Tibial artery (tissue), 4 donors: ENCODE data around the gene ETV2.

Source experiments
- DNase-seq, 2 donors: peaks; one replicate each; pipeline ENCODE4 v3.0.0-alpha.2; 2019
- H3K27ac ChIP-seq, 2 donors: fragments of 200-600 bp; sonication (generic) in 1 of 2; 1 replicate in 1 of 2; 2 replicates in 1 of 2; pipeline ENCODE4 v1.5.1; 2018 to 2019; ENCODE audit warnings: mild to moderate bottlenecking in 1 of 2
- H3K27me3 ChIP-seq, 2 donors: fragments of 200-600 bp; sonication (generic) in 1 of 2; one replicate each; pipeline versions ENCODE4 v1.5.1 to v1.6.0; 2016 to 2019
- H3K36me3 ChIP-seq, 3 donors: fragments of 200-600 bp; sonication (generic) in 2 of 3; one replicate each; pipeline ENCODE4 v1.5.1; 2016 to 2019; ENCODE audit warnings: mild to moderate bottlenecking in 2 of 3
- H3K4me1 ChIP-seq, 4 donors: fragments of 200-600 bp; sonication (generic) in 2 of 4; 1 replicate in 3 of 4; 2 replicates in 1 of 4; pipeline ENCODE4 v1.5.1; 2016 to 2019
- H3K4me3 ChIP-seq, 2 donors: fragments of 200-600 bp; sonication (generic) in 1 of 2; 1 replicate in 1 of 2; 2 replicates in 1 of 2; pipeline ENCODE4 v1.5.1; 2018 to 2019; ENCODE audit warnings: mild to moderate bottlenecking in 2 of 2
- H3K9me3 ChIP-seq, 3 donors: fragments of 200-600 bp; sonication (generic) in 1 of 3; one replicate each; pipeline ENCODE4 v1.5.1; 2016 to 2019
- CTCF ChIP-seq, 2 experiments: fragments of 200-600 bp in 1 of 2; fragments of 450-650 bp in 1 of 2; IDR thresholded peaks; one replicate each; pipeline ENCODE4 v1.5.1; 2017 to 2019; ENCODE audit warnings: antibody characterized with exemption in 2 of 2, mild to moderate bottlenecking in 1 of 2, moderate library complexity in 1 of 2
- intact Hi-C: fragments of 100-400 bp; cut with DNase I; formaldehyde crosslinking; loops from one replicate; pipeline ENCODE4 v1.15.0; 2023; ENCODE audit warnings: low total_unique reads

ETV2 gene

GRCh38 chr19:35613574-35613973 is 28.0 kb upstream of the ETV2 start:
- H3K36me3 ChIP-seq = peaks cover 0 to 42% (median 0%) of the 10 kb centered on the region in 3 donors
- no peak for DNase-seq
- no peaks in the 10 kb centered on the region for H3K9me3 ChIP-seq
- intact Hi-C loops = loop anchor here (2.0 to 5.0 kb wide), 2 partner anchors 15 to 66 kb away; partner anchors contain the start of genes RBM42 and TMEM147
- no peak for TF ChIP-seq CTCF (IDR thresholded peaks at IDR 0.05)
- no peaks in the 10 kb centered on the region for H3K27me3 ChIP-seq
- no peak overlapping the region for H3K27ac ChIP-seq
- peaks cover 0 to 16% (median 11%) of the 10 kb centered on the region in 4 donors for H3K4me1 ChIP-seq
- H3K4me3 ChIP-seq = no peak overlapping the region

- Histone ChIP-seq H3K36me3 (peaks cover 0 to 57% (median 4%) of the 10 kb centered on the region in 3 donors), H3K9me3 (no peaks in the 10 kb centered on the region), H3K27me3 (no peaks in the 10 kb centered on the region), H3K4me3 (no peak overlapping the region), H3K27ac (no peak overlapping the region), H3K4me1 (peaks cover 0 to 16% (median 11%) of the 10 kb centered on the region in 4 donors)
- DNase-seq = no peak
- intact Hi-C loops = no loop called here
- no peak for TF ChIP-seq CTCF (IDR thresholded peaks at IDR 0.05)
These were observed 26.5 kb upstream of the ETV2 start for GRCh38 chr19:35615036-35615435.

GRCh38 chr19:35618857-35619256 is 22.7 kb upstream of the ETV2 start:
- no peaks in the 10 kb centered on the region for H3K4me1 ChIP-seq
- H3K27ac ChIP-seq = no peak overlapping the region
- DNase-seq = no peak
- no peak overlapping the region for H3K4me3 ChIP-seq
- no peak for TF ChIP-seq CTCF (IDR thresholded peaks at IDR 0.05)
- peaks cover 0 to 75% (median 15%) of the 10 kb centered on the region in 3 donors for H3K36me3 ChIP-seq
- intact Hi-C loops = no loop called here
- H3K27me3 ChIP-seq = no peaks in the 10 kb centered on the region
- no peaks in the 10 kb centered on the region for H3K9me3 ChIP-seq

GRCh38 chr19:35619290-35619923 is 22.1 kb upstream of the ETV2 start:
- no peaks in the 10 kb centered on the region for H3K9me3 ChIP-seq
- H3K4me3 ChIP-seq = no peak overlapping the region
- no peak overlapping the region for H3K27ac ChIP-seq
- intact Hi-C loops = no loop called here
- TF ChIP-seq CTCF (IDR thresholded peaks at IDR 0.05) = no peak
- H3K4me1 ChIP-seq = no peaks in the 10 kb centered on the region
- peaks cover 0 to 74% (median 15%) of the 10 kb centered on the region in 3 donors for H3K36me3 ChIP-seq
- no peaks in the 10 kb centered on the region for H3K27me3 ChIP-seq
- DNase-seq = no peak

GRCh38 chr19:35620001-35620400 is 21.5 kb upstream of the ETV2 start:
- no peak for DNase-seq
- peaks cover 0 to 69% (median 15%) of the 10 kb centered on the region in 3 donors for H3K36me3 ChIP-seq

More at GRCh38 chr19:35620001-35620400, 21.5 kb upstream of the ETV2 start:
- no peaks in the 10 kb centered on the region for H3K9me3 ChIP-seq
- no peaks in the 10 kb centered on the region for H3K4me1 ChIP-seq
- H3K27me3 ChIP-seq = no peaks in the 10 kb centered on the region
- no peak overlapping the region for H3K27ac ChIP-seq
- intact Hi-C loops = no loop called here
- H3K4me3 ChIP-seq = no peak overlapping the region
- TF ChIP-seq CTCF (IDR thresholded peaks at IDR 0.05) = no peak
